ENCODE measurements around the gene ATXN2. TPM values are rescaled to one million over a fixed set of nuclear protein-coding genes. Genes with fewer than 3 reads are reported as not detected.
A peak's percentile ranks its signal among the peaks of the same experiment; 100 is the strongest.

Gene ATXN2
- total and polyA plus RNA-seq, 3 donors from 2014 or later, result 61.4 to 165 (median 145) TPM

DNA sequence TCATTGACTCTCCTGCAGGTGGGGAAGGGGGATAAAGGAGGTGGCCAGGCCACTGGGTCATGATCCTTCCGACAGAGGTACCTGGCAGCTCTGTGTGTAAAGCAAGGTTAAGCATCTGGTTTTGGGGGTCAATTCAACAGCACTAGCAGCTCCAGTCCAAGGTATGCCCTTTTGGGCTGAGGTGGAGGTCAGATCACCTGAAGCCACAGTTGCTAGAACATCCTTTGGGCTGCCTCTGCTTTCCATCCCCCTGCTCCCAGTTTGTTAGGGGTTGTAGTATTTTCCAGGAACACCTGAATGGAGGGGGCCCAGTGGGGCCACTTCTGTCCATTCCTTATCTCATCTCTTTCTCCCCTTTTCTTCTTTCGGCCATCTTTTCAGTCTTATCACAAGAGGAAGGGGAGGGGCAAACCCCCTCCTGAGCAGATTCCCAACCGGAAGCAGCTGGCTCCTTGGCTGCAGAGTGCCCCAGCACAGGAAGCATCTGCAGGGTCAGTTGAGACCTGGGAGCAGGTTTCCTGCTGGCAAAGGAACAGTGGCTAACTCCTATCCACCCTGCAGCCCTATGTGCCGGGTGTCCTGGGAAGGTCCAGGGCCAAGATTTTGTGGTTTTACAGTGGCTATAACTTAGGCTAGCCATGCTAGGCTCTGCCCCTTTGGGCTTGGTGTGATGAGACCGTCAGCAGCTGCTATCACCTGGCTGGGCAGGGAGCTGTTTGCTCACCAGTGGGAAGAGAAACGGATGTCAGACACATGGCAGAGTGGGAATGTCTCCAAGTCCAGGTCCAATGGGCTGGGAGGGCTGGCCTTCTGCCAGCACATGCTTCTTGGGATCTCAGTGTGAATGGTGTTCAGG is 153.2 kb downstream of the ATXN2 start:
- DNase-seq, result no peak
- Histone ChIP-seq H3K36me3 (ENCODE audit: low read depth, missing control alignments) (no peaks in the 10 kb centered on the region), H3K4me3 (no peak overlapping the region), H3K27me3 (no peaks in the 10 kb centered on the region), H3K9me3 (no peaks in the 10 kb centered on the region), H3K27ac (peak overlapping the region; percentile 31 to 72), H3K4me1 (peaks cover 41% of the 10 kb centered on the region)
- intact Hi-C loops (cut with DNase I; ENCODE audit: low total_unique reads), result loop anchor here (5.0 kb wide), 1 partner anchor 49 kb away; no protein-coding TSS in a partner anchor
- TF ChIP-seq POLR2A (IDR thresholded peaks at IDR 0.05), result no peak
- no peak for TF ChIP-seq CTCF (IDR thresholded peaks at IDR 0.05)
- WGBS, 2 donors, result 47 to 51% methylated on average over 3 to 6 of the region's 6 CpGs

- no peaks in the 10 kb centered on the region for H3K9me3 ChIP-seq
- peak; percentile 60 for DNase-seq
- H3K4me1 ChIP-seq, result peaks cover 34% of the 10 kb centered on the region
- H3K27ac ChIP-seq, result peak overlapping the region; percentile 31 to 72
- H3K4me3 ChIP-seq, result no peak overlapping the region
- intact Hi-C loops (cut with DNase I; ENCODE audit: low total_unique reads), result loop anchor here (5.0 kb wide), 1 partner anchor 48 kb away; no protein-coding TSS in a partner anchor
- H3K27me3 ChIP-seq, result no peaks in the 10 kb centered on the region
- 55 to 57% methylated on average over 10 of the region's 11 CpGs for WGBS, 2 donors
- TF ChIP-seq POLR2A (IDR thresholded peaks at IDR 0.05), result no peak
- TF ChIP-seq CTCF (IDR thresholded peaks at IDR 0.05), result no peak
- H3K36me3 ChIP-seq (ENCODE audit: low read depth, missing control alignments), result no peaks in the 10 kb centered on the region
These were observed 154.0 kb downstream of the ATXN2 start for GRCh38 chr12:111444925-111445725.

- Histone ChIP-seq H3K4me1 (peaks cover 33% of the 10 kb centered on the region), H3K27me3 (no peaks in the 10 kb centered on the region), H3K27ac (peak overlapping the region; percentile 31 to 72), H3K9me3 (no peaks in the 10 kb centered on the region), H3K36me3 (ENCODE audit: low read depth, missing control alignments) (no peaks in the 10 kb centered on the region), H3K4me3 (no peak overlapping the region)
- TF ChIP-seq POLR2A (IDR thresholded peaks at IDR 0.05), result no peak
- no peak for TF ChIP-seq CTCF (IDR thresholded peaks at IDR 0.05)
- WGBS, 2 donors, result 90 to 98% methylated on average over 3 to 8 of the region's 8 CpGs
- intact Hi-C loops (cut with DNase I; ENCODE audit: low total_unique reads), result no loop called here
- DNase-seq, result no peak
These were observed 154.7 kb downstream of the ATXN2 start for GRCh38 chr12:111444314-111444924.

DNA sequence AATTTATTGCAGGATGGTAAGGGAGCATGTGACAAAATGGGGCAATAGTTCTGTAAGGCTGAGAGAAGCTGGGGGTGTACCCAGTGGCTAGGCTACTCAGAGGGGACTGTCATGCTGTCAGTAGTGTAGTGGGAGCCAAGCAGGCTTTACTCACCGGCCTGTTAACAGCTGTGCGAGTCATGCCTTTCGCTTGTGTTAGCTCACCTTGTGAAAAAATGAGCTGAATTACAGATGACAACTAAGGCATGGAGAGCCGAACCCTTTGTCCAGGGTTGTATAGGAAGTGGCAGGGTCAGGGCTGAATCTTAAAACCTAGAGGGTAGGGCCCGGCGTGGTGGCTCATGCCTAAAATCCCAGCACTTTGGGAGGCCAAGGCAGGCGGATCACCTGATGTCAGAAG is 155.5 kb downstream of the ATXN2 start:
- no peak for DNase-seq
- H3K27ac ChIP-seq, result no peak overlapping the region
- 82 to 93% methylated on average over 7 of the region's 7 CpGs for WGBS, 2 donors
- H3K9me3 ChIP-seq, result no peaks in the 10 kb centered on the region
- no peak overlapping the region for H3K4me3 ChIP-seq
- peaks cover 26% of the 10 kb centered on the region for H3K4me1 ChIP-seq
- intact Hi-C loops (cut with DNase I; ENCODE audit: low total_unique reads), result no loop called here
- H3K36me3 ChIP-seq (ENCODE audit: low read depth, missing control alignments), result no peaks in the 10 kb centered on the region
- no peaks in the 10 kb centered on the region for H3K27me3 ChIP-seq
- TF ChIP-seq CTCF (IDR thresholded peaks at IDR 0.05) (no peak), POLR2A (IDR thresholded peaks at IDR 0.05) (no peak)
